WTC11 (cell line): Measurements from ENCODE around the gene MEST. TPM values are rescaled to one million over a fixed set of nuclear protein-coding genes. Genes with fewer than 3 reads are reported as not detected.
"Not testable (repeated sequence)": the region's sequence is repeated elsewhere in the genome, so short reads cannot be mapped to it uniquely, and the experiment has no call there.

Experiments used
- ATAC-seq: fragments of 200-7000 bp; cut with Tn5 transposase; 2 replicates; pipeline ENCODE4 v1.10.0; 2021; ENCODE audit warnings: mild to moderate bottlenecking, moderate library complexity
- CTCF ChIA-PET: fragments of 300-600 bp; sonication (Branson Sonifier 250); formaldehyde crosslinking; loops from one replicate; lab custom pipeline; 2021; ENCODE audit warnings: antibody characterized with exemption; lab: Charles Lee
- POLR2A ChIA-PET: fragments of 350-600 bp; sonication (Branson Sonifier 250); formaldehyde crosslinking; loops from one replicate; lab custom pipeline; 2021; ENCODE audit warnings: antibody characterized with exemption; lab: Charles Lee
- DNase-seq: peaks from one replicate; pipeline ENCODE4 v3.0.0; 2021; ENCODE audit warnings: low spot score
- H3K27ac Mint-ChIP-seq: 2 replicates; pipeline ENCODE4 v1.8.0; 2021; ENCODE audit warnings: mixed read lengths
- H3K27me3 Mint-ChIP-seq: 2 replicates; pipeline ENCODE4 v1.8.0; 2021; ENCODE audit warnings: low read depth, mild to moderate bottlenecking, moderate library complexity, mixed read lengths
- H3K36me3 Mint-ChIP-seq: 2 replicates; pipeline ENCODE4 v1.8.0; 2021; ENCODE audit warnings: mixed read lengths
- H3K4me1 Mint-ChIP-seq: 2 replicates; pipeline ENCODE4 v1.8.0; 2022; ENCODE audit warnings: mixed read lengths
- H3K4me3 Mint-ChIP-seq: 2 replicates; pipeline ENCODE4 v1.8.0; 2021; ENCODE audit warnings: mild to moderate bottlenecking, moderate library complexity, mixed read lengths
- H3K9me3 Mint-ChIP-seq: 2 replicates; pipeline ENCODE4 v1.8.0; 2021; ENCODE audit warnings: mixed read lengths
- ATF1 ChIP-seq: sonication (generic); formaldehyde crosslinking; IDR thresholded peaks from 2 replicates; pipeline ENCODE4 v1.8.1; 2023; ENCODE audit warnings: mild to moderate bottlenecking, moderate library complexity, missing genetic modification reagents
- E2F4 ChIP-seq: sonication (generic); formaldehyde crosslinking; IDR thresholded peaks from 2 replicates; pipeline ENCODE4 v1.8.1; 2022; ENCODE audit warnings: low read depth, mild to moderate bottlenecking, moderate library complexity, missing genetic modification reagents, borderline replicate concordance
- EMX1 ChIP-seq: fragments of 250-450 bp; sonication (Bioruptor Pico); IDR thresholded peaks from 2 replicates; pipeline ENCODE4 v1.8.0; 2021; ENCODE audit warnings: mild to moderate bottlenecking
- FOXP1 ChIP-seq: sonication (generic); formaldehyde crosslinking; IDR thresholded peaks from 2 replicates; pipeline ENCODE4 v1.8.0; 2022; ENCODE audit warnings: missing genetic modification reagents, mild to moderate bottlenecking, moderate library complexity, borderline replicate concordance
- GRHL2 ChIP-seq: fragments of 250-450 bp; sonication (Bioruptor Pico); IDR thresholded peaks from 2 replicates; pipeline ENCODE4 v1.8.0; 2022; ENCODE audit warnings: mild to moderate bottlenecking, moderate library complexity; ENCODE audit not compliant: insufficient replicate concordance, severe bottlenecking
- HMGA2 ChIP-seq: fragments of 250-450 bp; sonication (Bioruptor Pico); IDR thresholded peaks from 2 replicates; pipeline ENCODE4 v1.4.0; 2021; ENCODE audit warnings: mild to moderate bottlenecking, moderate library complexity
- IRF2 ChIP-seq: sonication (generic); formaldehyde crosslinking; IDR thresholded peaks from 2 replicates; pipeline ENCODE4 v1.8.0; 2022; ENCODE audit warnings: low read depth, missing genetic modification reagents, borderline replicate concordance
- JUN ChIP-seq: sonication (generic); formaldehyde crosslinking; IDR thresholded peaks from 2 replicates; pipeline ENCODE4 v1.8.0; 2023; ENCODE audit warnings: mild to moderate bottlenecking, missing genetic modification reagents
- MAX ChIP-seq: sonication (generic); formaldehyde crosslinking; IDR thresholded peaks from 2 replicates; pipeline ENCODE4 v1.8.0; 2022; ENCODE audit warnings: mild to moderate bottlenecking, missing genetic modification reagents
- NFE2L1 ChIP-seq: sonication (generic); formaldehyde crosslinking; IDR thresholded peaks from 2 replicates; pipeline ENCODE4 v1.8.1; 2023; ENCODE audit warnings: missing genetic modification reagents
- TP53 ChIP-seq: sonication (generic); formaldehyde crosslinking; IDR thresholded peaks from 2 replicates; pipeline ENCODE4 v1.8.1; 2023; ENCODE audit warnings: mild to moderate bottlenecking, missing genetic modification reagents
- ZMAT4 ChIP-seq: fragments of 250-450 bp; sonication (Bioruptor Pico); IDR thresholded peaks from 2 replicates; pipeline ENCODE4 v1.9.0; 2021; ENCODE audit warnings: mild to moderate bottlenecking
- ZNF138 ChIP-seq: sonication (generic); formaldehyde crosslinking; conservative IDR thresholded peaks from 2 replicates; pipeline ENCODE4 v1.8.1; 2022; ENCODE audit warnings: mild to moderate bottlenecking, moderate library complexity, missing genetic modification reagents
- ZNF416 ChIP-seq: fragments of 250-450 bp; sonication (Bioruptor Pico); IDR thresholded peaks from 2 replicates; pipeline ENCODE4 v1.9.0; 2021; ENCODE audit warnings: mild to moderate bottlenecking, inconsistent platforms
- total RNA-seq: library from RNA; stranded (reverse); gene quantifications from 3 replicates; pipeline ENCODE4 v1.2.3, GENCODE V29; 2021
- TF ChIP-seq, protein P1 (sequence below): sonication (generic); formaldehyde crosslinking; IDR thresholded peaks from 2 replicates; pipeline ENCODE4 v1.8.0; 2023; ENCODE audit warnings: missing genetic modification reagents, mild to moderate bottlenecking, borderline replicate concordance
- TF ChIP-seq, protein P2 (sequence below): sonication (generic); formaldehyde crosslinking; IDR thresholded peaks from 2 replicates; pipeline ENCODE4 v1.8.0; 2022; ENCODE audit warnings: mild to moderate bottlenecking, missing genetic modification reagents
- TF ChIP-seq, protein P3 (sequence below): sonication (generic); formaldehyde crosslinking; IDR thresholded peaks from 2 replicates; pipeline ENCODE4 v1.8.1; 2022; ENCODE audit warnings: mild to moderate bottlenecking, missing genetic modification reagents, moderate library complexity, borderline replicate concordance
- TF ChIP-seq, protein P4 (sequence below): sonication (generic); formaldehyde crosslinking; IDR thresholded peaks from 2 replicates; pipeline ENCODE4 v1.8.1; 2022; ENCODE audit warnings: mild to moderate bottlenecking, moderate library complexity, missing genetic modification reagents
- TF ChIP-seq, protein P5 (sequence below): sonication (generic); formaldehyde crosslinking; IDR thresholded peaks from 2 replicates; pipeline ENCODE4 v1.8.1; 2023; ENCODE audit warnings: mild to moderate bottlenecking, missing genetic modification reagents, borderline replicate concordance

MEST gene
- total RNA-seq, 1 experiment from 2014 or later = 188 TPM

DNA sequence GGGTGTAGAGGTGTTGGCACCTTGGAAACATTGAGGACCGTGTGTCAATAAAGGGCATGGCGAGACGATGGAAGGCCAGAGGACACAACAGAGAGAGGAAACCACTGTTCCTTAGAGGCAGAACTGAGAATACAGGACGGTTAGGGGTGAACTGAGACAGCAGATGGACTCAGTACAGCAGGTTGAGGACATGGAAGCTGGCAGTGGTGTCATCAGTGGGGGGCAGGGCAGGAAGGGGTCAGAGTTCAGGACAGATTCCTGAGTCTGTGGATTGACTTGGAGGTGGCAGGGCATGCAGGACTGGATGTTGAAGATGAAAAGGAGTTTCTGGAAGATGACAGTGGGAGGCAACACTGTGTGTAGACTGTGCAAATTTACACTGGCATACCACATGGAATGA lies 50.4 kb downstream of the MEST start:
- CTCF ChIA-PET, ATAC-seq: not testable (repeated sequence)

DNA sequence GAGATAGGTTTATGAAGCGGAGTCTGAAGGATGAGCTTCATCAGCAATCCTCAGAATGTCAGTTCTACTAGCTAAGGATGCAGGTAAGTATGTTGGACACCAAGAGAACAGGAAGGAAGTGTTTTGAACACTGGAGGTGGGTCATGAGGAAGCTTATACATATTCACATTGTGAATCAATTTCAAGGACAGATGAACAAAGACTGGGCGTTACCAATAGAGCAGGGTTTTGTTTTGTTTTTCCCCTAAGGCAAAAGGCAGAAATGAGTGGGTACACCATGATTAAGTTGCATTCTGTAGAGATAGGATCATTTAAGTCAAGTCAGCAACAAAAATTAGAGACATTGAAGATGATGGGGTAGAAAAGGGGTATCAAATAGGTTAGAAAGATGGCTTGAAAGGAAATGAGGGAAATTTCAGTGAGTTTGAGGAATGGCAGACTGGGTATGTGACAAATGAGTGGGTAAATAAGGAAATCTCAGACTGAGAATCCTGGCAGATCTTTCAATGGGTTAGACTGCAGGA lies 51.7 kb downstream of the MEST start:
- peaks cover 10% of the 10 kb centered on the region for H3K36me3 Mint-ChIP-seq

More for the DNA sequence above, 50.4 kb downstream of the MEST start:
- POLR2A ChIA-PET, H3K4me3 Mint-ChIP-seq, H3K9me3 Mint-ChIP-seq, DNase-seq, H3K27me3 Mint-ChIP-seq, H3K36me3 Mint-ChIP-seq, H3K4me1 Mint-ChIP-seq, H3K27ac Mint-ChIP-seq: not testable (repeated sequence)

More for the DNA sequence above, 51.7 kb downstream of the MEST start:
- TF ChIP-seq, protein P1, sequence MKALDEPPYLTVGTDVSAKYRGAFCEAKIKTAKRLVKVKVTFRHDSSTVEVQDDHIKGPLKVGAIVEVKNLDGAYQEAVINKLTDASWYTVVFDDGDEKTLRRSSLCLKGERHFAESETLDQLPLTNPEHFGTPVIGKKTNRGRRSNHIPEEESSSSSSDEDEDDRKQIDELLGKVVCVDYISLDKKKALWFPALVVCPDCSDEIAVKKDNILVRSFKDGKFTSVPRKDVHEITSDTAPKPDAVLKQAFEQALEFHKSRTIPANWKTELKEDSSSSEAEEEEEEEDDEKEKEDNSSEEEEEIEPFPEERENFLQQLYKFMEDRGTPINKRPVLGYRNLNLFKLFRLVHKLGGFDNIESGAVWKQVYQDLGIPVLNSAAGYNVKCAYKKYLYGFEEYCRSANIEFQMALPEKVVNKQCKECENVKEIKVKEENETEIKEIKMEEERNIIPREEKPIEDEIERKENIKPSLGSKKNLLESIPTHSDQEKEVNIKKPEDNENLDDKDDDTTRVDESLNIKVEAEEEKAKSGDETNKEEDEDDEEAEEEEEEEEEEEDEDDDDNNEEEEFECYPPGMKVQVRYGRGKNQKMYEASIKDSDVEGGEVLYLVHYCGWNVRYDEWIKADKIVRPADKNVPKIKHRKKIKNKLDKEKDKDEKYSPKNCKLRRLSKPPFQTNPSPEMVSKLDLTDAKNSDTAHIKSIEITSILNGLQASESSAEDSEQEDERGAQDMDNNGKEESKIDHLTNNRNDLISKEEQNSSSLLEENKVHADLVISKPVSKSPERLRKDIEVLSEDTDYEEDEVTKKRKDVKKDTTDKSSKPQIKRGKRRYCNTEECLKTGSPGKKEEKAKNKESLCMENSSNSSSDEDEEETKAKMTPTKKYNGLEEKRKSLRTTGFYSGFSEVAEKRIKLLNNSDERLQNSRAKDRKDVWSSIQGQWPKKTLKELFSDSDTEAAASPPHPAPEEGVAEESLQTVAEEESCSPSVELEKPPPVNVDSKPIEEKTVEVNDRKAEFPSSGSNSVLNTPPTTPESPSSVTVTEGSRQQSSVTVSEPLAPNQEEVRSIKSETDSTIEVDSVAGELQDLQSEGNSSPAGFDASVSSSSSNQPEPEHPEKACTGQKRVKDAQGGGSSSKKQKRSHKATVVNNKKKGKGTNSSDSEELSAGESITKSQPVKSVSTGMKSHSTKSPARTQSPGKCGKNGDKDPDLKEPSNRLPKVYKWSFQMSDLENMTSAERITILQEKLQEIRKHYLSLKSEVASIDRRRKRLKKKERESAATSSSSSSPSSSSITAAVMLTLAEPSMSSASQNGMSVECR (CRISPR knock-in tag) = no peak
- TF ChIP-seq ZNF138 (no peak), JUN (CRISPR knock-in tag) (no peak), IRF2 (CRISPR knock-in tag) (no peak), ZMAT4 (no peak), E2F4 (no peak), FOXP1 (CRISPR knock-in tag) (no peak), NFE2L1 (no peak), TP53 (no peak), HMGA2 (CRISPR knock-in tag) (no peak), GRHL2 (CRISPR knock-in tag) (no peak), ZNF416 (CRISPR knock-in tag) (no peak), EMX1 (CRISPR knock-in tag) (no peak), ATF1 (CRISPR knock-in tag) (no peak), MAX (no peak)
- TF ChIP-seq, protein P2, sequence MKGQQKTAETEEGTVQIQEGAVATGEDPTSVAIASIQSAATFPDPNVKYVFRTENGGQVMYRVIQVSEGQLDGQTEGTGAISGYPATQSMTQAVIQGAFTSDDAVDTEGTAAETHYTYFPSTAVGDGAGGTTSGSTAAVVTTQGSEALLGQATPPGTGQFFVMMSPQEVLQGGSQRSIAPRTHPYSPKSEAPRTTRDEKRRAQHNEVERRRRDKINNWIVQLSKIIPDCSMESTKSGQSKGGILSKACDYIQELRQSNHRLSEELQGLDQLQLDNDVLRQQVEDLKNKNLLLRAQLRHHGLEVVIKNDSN (CRISPR knock-in tag) = no peak
- TF ChIP-seq, protein P3, sequence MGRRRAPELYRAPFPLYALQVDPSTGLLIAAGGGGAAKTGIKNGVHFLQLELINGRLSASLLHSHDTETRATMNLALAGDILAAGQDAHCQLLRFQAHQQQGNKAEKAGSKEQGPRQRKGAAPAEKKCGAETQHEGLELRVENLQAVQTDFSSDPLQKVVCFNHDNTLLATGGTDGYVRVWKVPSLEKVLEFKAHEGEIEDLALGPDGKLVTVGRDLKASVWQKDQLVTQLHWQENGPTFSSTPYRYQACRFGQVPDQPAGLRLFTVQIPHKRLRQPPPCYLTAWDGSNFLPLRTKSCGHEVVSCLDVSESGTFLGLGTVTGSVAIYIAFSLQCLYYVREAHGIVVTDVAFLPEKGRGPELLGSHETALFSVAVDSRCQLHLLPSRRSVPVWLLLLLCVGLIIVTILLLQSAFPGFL (CRISPR knock-in tag) = no peak
- TF ChIP-seq, protein P4, sequence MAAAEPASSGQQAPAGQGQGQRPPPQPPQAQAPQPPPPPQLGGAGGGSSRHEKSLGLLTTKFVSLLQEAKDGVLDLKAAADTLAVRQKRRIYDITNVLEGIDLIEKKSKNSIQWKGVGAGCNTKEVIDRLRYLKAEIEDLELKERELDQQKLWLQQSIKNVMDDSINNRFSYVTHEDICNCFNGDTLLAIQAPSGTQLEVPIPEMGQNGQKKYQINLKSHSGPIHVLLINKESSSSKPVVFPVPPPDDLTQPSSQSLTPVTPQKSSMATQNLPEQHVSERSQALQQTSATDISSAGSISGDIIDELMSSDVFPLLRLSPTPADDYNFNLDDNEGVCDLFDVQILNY (CRISPR knock-in tag) = no peak
- TF ChIP-seq, protein P5, sequence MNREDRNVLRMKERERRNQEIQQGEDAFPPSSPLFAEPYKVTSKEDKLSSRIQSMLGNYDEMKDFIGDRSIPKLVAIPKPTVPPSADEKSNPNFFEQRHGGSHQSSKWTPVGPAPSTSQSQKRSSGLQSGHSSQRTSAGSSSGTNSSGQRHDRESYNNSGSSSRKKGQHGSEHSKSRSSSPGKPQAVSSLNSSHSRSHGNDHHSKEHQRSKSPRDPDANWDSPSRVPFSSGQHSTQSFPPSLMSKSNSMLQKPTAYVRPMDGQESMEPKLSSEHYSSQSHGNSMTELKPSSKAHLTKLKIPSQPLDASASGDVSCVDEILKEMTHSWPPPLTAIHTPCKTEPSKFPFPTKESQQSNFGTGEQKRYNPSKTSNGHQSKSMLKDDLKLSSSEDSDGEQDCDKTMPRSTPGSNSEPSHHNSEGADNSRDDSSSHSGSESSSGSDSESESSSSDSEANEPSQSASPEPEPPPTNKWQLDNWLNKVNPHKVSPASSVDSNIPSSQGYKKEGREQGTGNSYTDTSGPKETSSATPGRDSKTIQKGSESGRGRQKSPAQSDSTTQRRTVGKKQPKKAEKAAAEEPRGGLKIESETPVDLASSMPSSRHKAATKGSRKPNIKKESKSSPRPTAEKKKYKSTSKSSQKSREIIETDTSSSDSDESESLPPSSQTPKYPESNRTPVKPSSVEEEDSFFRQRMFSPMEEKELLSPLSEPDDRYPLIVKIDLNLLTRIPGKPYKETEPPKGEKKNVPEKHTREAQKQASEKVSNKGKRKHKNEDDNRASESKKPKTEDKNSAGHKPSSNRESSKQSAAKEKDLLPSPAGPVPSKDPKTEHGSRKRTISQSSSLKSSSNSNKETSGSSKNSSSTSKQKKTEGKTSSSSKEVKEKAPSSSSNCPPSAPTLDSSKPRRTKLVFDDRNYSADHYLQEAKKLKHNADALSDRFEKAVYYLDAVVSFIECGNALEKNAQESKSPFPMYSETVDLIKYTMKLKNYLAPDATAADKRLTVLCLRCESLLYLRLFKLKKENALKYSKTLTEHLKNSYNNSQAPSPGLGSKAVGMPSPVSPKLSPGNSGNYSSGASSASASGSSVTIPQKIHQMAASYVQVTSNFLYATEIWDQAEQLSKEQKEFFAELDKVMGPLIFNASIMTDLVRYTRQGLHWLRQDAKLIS (CRISPR knock-in tag) = no peak
- ChIA-PET CTCF (no interaction called here), POLR2A (no interaction called here)
- Mint-ChIP-seq H3K4me3 (no peak overlapping the region), H3K4me1 (no peaks in the 10 kb centered on the region), H3K27me3 (no peaks in the 10 kb centered on the region), H3K27ac (no peak overlapping the region), H3K9me3 (no peaks in the 10 kb centered on the region)
- ATAC-seq (no peak), DNase-seq (no peak)
